GM12878 (cell line): ENCODE measurements around the gene MLN. TPM values are rescaled to one million over a fixed set of nuclear protein-coding genes. Genes with fewer than 3 reads are reported as not detected.

ENCODE experiments used
- ATAC-seq: fragments of 200-7000 bp; cut with Tn5 transposase; 3 replicates; pipeline ENCODE4 v1.9.1; 2020; ENCODE audit warnings: mild to moderate bottlenecking, moderate library complexity
- BruUV-seq: library from RNA; stranded (reverse); fragments of 400-500 nt; replicated peaks from 2 replicates; lab custom pipeline; 2021; lab: Mats Ljungman, UMichigan
- CTCF ChIA-PET: fragments of 300-600 bp; sonication (Branson Sonifier 250); formaldehyde crosslinking; extraction: SDS; loops from one replicate; lab custom pipeline; 2021; ENCODE audit warnings: inconsistent platforms; lab: Yijun Ruan, JAX
- POLR2A ChIA-PET: fragments of 350-600 bp; formaldehyde crosslinking; extraction: SDS; loops from one replicate; lab custom pipeline; 2021; ENCODE audit warnings: inconsistent platforms; lab: Charles Lee
- RAD21 ChIA-PET: fragments of 300-600 bp; sonication (Branson Sonifier 250); formaldehyde crosslinking; loops from one replicate; lab custom pipeline; 2023; ENCODE audit warnings: antibody characterized with exemption; ENCODE audit not compliant: unreplicated experiment; lab: Charles Lee
- SMC1A ChIA-PET: fragments of 300-600 bp; sonication (Branson Sonifier 250); formaldehyde crosslinking; loops from one replicate; lab custom pipeline; 2023; ENCODE audit not compliant: unreplicated experiment, uncharacterized antibody; lab: Charles Lee
- DNase-seq: peaks from one replicate; pipeline ENCODE4 v3.0.0-alpha.2; 2011; ENCODE audit warnings: low read depth, low spot score
- FAIRE-seq: peaks from 3 replicates; lab custom pipeline; 2011; peaks lifted over from hg19 to GRCh38; lab: Jason Lieb, UNC
- H2AFZ ChIP-seq: 2 replicates; pipeline ENCODE4 v1.6.0; 2011; ENCODE audit warnings: low read depth, low read length, control low read depth; ENCODE audit not compliant: control insufficient read depth
- H3K27ac ChIP-seq: 2 replicates; pipeline ENCODE4 v1.5.1; 2011; ENCODE audit warnings: control low read depth; ENCODE audit not compliant: control insufficient read depth, insufficient read depth
- H3K27me3 ChIP-seq, 2 experiments: replicated peaks in 1 of 2; 2 replicates each; pipeline versions ENCODE4 v1.6.0 to v1.6.1; 2011; ENCODE audit warnings: low read length in 1 of 2; ENCODE audit not compliant: control insufficient read depth in 2 of 2, insufficient read depth in 2 of 2
- H3K36me3 ChIP-seq, 2 experiments: 2 replicates each; pipeline ENCODE4 v1.5.1; 2011; ENCODE audit warnings: low read length in 1 of 2; ENCODE audit not compliant: control insufficient read depth in 2 of 2, insufficient read depth in 2 of 2
- H3K4me1 ChIP-seq: 2 replicates; pipeline ENCODE4 v1.6.1; 2011; ENCODE audit warnings: mild to moderate bottlenecking, low read length, moderate library complexity, mixed read lengths; ENCODE audit not compliant: control insufficient read depth, insufficient read depth
- H3K4me2 ChIP-seq: 2 replicates; pipeline ENCODE4 v1.6.0; 2011; ENCODE audit warnings: control low read depth; ENCODE audit not compliant: control insufficient read depth, insufficient read depth
- H3K4me3 ChIP-seq: fragments of 200-600 bp; sonication (generic); 2 replicates; pipeline ENCODE4 v1.5.1; 2016
- H3K79me2 ChIP-seq: 2 replicates; pipeline ENCODE4 v1.6.0; 2011; ENCODE audit warnings: low read length; ENCODE audit not compliant: control insufficient read depth, insufficient read depth
- H3K9ac ChIP-seq: 2 replicates; pipeline ENCODE4 v1.8.0; 2011; ENCODE audit warnings: low read length, control low read depth, mixed read lengths; ENCODE audit not compliant: control insufficient read depth, insufficient read depth
- H3K9me3 ChIP-seq: replicated peaks from 3 replicates; pipeline ENCODE4 v1.5.1; 2011; ENCODE audit warnings: mild to moderate bottlenecking, low read length; ENCODE audit not compliant: control insufficient read depth, insufficient read depth
- H4K20me1 ChIP-seq: 2 replicates; pipeline ENCODE4 v1.6.0; 2011; ENCODE audit not compliant: control insufficient read depth, insufficient read depth
- ATF7 ChIP-seq: fragments of 450-650 bp; IDR thresholded peaks from 2 replicates; pipeline ENCODE4 v1.6.1; 2016; ENCODE audit warnings: low read depth, mild to moderate bottlenecking
- BHLHE40 ChIP-seq, 2 experiments: fragments of 450-650 bp in 1 of 2; IDR thresholded peaks; 2 replicates each; pipeline ENCODE4 v1.6.1; 2011 to 2017; ENCODE audit warnings: low read depth in 2 of 2, borderline replicate concordance in 1 of 2, improper control_type of control experiment in 1 of 2, low read length in 1 of 2, mild to moderate bottlenecking in 1 of 2
- BMI1 ChIP-seq: fragments of 450-650 bp; IDR thresholded peaks from 2 replicates; pipeline ENCODE4 v1.6.1; 2016; ENCODE audit warnings: mild to moderate bottlenecking, moderate library complexity, borderline replicate concordance
- CBX3 ChIP-seq: fragments of 200-600 bp; sonication (generic); IDR thresholded peaks from 2 replicates; pipeline ENCODE4 v1.6.1; 2016; ENCODE audit warnings: low read depth, borderline replicate concordance
- EGR1 ChIP-seq, 2 experiments: IDR thresholded peaks; 1 replicate in 1 of 2; 2 replicates in 1 of 2; pipeline ENCODE4 v1.6.1; 2011 to 2012; ENCODE audit warnings: low read depth in 2 of 2, low read length in 2 of 2, borderline replicate concordance in 1 of 2, mild to moderate bottlenecking in 1 of 2, moderate library complexity in 1 of 2
- KDM1A ChIP-seq: fragments of 200-600 bp; sonication (generic); IDR thresholded peaks from 2 replicates; pipeline ENCODE4 v1.6.1; 2016; ENCODE audit warnings: borderline replicate concordance
- MYB ChIP-seq: fragments of 150-350 bp; IDR thresholded peaks from 2 replicates; pipeline ENCODE4 v1.6.1; 2014; ENCODE audit warnings: mild to moderate bottlenecking, low read depth, low read length, borderline replicate concordance
- POLR2AphosphoS5 ChIP-seq: IDR thresholded peaks from 2 replicates; pipeline ENCODE4 v1.6.1; 2011; ENCODE audit warnings: mild to moderate bottlenecking, low read length, inconsistent platforms
- SREBF1 ChIP-seq: IDR thresholded peaks from 2 replicates; pipeline ENCODE4 v1.6.1; 2012; ENCODE audit warnings: mild to moderate bottlenecking, low read length
- WGBS: methylation state at CpG from one replicate; pipeline ENCODE4 v1.1.6; 2016; ENCODE audit warnings: low lambda C conversion rate; ENCODE audit not compliant: insufficient replicate concordance, insufficient coverage; ENCODE audit errors: missing lambda C conversion rate; 5-methylcytosine and 5-hydroxymethylcytosine counted together
- in situ Hi-C: fragments of 300-500 bp; cut with MboI; formaldehyde crosslinking; loops from 9 replicates; pipeline ENCODE4 v1.14.3; 2018; ENCODE audit warnings: mixed read lengths
- intact Hi-C: fragments of 100-400 bp; cut with micrococcal nuclease; formaldehyde crosslinking; loops from one replicate; pipeline ENCODE4 v1.14.2; 2022; ENCODE audit not compliant: unreplicated experiment
- polyA plus RNA-seq, 11 experiments: library from polyadenylated mRNA; depleted of rRNA in 4 of 11; unstranded in 6 of 11; stranded (reverse) in 5 of 11; fragments of >200 nt; fragmentation: Nextera tagmentation in 4 of 11; fragmentation: Illumina TruSeq in 1 of 11; extraction: Ambion mirVana in 4 of 11; extraction: Trizol in 1 of 11; gene quantifications; 1 replicate in 1 of 11; 2 replicates in 10 of 11; pipeline versions ENCODE4 v1.2.1 to v1.2.3, GENCODE V29; 2011 to 2016; ENCODE audit warnings: inconsistent platforms in 2 of 11, missing spikeins in 2 of 11, low read depth in 1 of 11
- total RNA-seq, 4 experiments: library from RNA; depleted of rRNA in 3 of 4; stranded (reverse); fragments of >200 nt in 3 of 4; fragmentation: Illumina TruSeq in 1 of 4; extraction: Trizol in 1 of 4; gene quantifications; 2 replicates each; pipeline versions ENCODE4 v1.2.1 to v1.2.3, GENCODE V29; 2013 to 2021
- TF ChIP-seq, protein P1 (sequence below): IDR thresholded peaks from 2 replicates; pipeline ENCODE4 v1.6.1; 2012; ENCODE audit warnings: low read depth, low read length, improper control_type of control experiment
- TF ChIP-seq, protein P2 (sequence below): IDR thresholded peaks from 2 replicates; pipeline ENCODE4 v1.6.1; 2011; ENCODE audit warnings: borderline replicate concordance, low read depth, mild to moderate bottlenecking, moderate library complexity, low read length; ENCODE audit not compliant: insufficient read depth, poor library complexity, severe bottlenecking
- TF ChIP-seq, protein P3 (sequence below): IDR thresholded peaks from 2 replicates; pipeline ENCODE4 v1.6.1; 2012; ENCODE audit warnings: low read length, inconsistent platforms

MLN gene
- total and polyA plus RNA-seq, 10 of the 15 experiments (the other 5 are each of a cell fraction or from before 2014, with no cell fraction given) = not detected

DNA sequence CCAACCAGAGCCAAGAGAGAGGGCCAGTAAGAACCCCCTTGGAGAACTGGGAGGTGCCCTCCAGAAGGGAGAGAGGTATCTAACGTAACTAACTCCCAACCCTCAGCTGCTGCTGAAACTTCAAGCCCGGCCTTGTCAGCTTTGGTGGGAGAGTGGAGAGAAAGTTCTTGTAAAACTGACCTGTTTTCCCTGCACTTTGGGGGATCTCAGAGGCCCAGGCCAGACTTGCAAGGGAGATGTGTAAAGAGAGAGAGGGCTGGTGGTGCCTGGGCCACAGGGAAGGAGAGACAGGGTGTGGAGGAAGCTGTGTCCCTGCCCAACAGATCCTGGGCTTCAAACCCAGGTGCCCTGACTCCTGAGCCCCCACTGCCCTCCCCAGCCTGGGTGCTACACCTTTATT, 39.8 kb downstream of the MLN start:
- Histone ChIP-seq H3K9me3 (no peaks in the 10 kb centered on the region), H3K79me2 (no peaks in the 10 kb centered on the region), H3K9ac (no peak overlapping the region), H3K36me3 (no peaks in the 10 kb centered on the region), H4K20me1 (no peaks in the 10 kb centered on the region), H3K27me3 (no peaks in the 10 kb centered on the region; a peak in 1 of 4 replicates), H2AFZ (no peak overlapping the region), H3K4me3 (no peak overlapping the region), H3K4me1 (no peaks in the 10 kb centered on the region; the same call in 1 of the 2 replicates), H3K4me2 (no peak overlapping the region), H3K27ac (no peak overlapping the region)
- ChIA-PET SMC1A (no interaction called here), POLR2A (no interaction called here), CTCF (interaction anchor here (1.2 to 1.4 kb wide), 2 partner anchors 20 to 53 kb away, joined by 3 read pairs; partner anchors contain the start of gene UQCC2), RAD21 (no interaction called here)
- ATAC-seq (no peak), FAIRE-seq (no peak), DNase-seq (no peak)
- intact Hi-C loops = no loop called here
- WGBS = 0% methylated on average over 2 of the region's 2 CpGs
- TF ChIP-seq KDM1A (no peak), POLR2AphosphoS5 (no peak), EGR1 (IDR thresholded peaks at IDR 0.05; ENCODE audit: borderline replicate concordance in 1 of 2, low read depth in 2 of 2, low read length in 2 of 2) (no peak), BHLHE40 (IDR thresholded peaks at IDR 0.05; ENCODE audit: borderline replicate concordance in 1 of 2, low read depth in 2 of 2, low read length in 1 of 2) (no peak)
- in situ Hi-C loops = no loop called here
- no TSS peak for BruUV-seq

DNA sequence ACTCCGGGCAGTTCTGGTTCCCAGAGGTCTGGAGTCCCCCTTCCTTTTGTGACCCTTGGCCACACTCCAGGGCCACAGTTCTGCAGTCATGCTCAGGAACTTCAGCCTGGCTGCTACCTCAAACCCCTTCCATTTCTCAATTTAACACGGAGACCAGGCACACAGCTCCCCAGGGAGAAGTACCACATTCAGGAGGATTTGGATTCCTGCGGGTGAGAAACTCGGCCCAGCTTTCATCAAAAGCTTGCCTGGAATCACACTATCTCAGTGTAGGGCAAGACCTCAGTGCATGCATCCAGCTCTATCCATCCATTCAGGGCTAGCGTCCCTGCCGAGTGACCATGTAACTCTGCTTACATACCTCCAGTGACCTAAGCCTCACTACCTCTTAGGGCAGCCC, 40.3 kb downstream of the MLN start:
- H3K27ac ChIP-seq = no peak overlapping the region
- H3K79me2 ChIP-seq = no peaks in the 10 kb centered on the region
- WGBS = 26% methylated on average over 6 of the region's 6 CpGs
- ATAC-seq = no peak
- H3K4me3 ChIP-seq = no peak overlapping the region
- H4K20me1 ChIP-seq = no peaks in the 10 kb centered on the region
- ChIA-PET CTCF (interaction anchor here (1.2 to 4.0 kb wide), 3 partner anchors 19 to 178 kb away, joined by 3 to 15 read pairs (median 3); partner anchors contain the start of gene UQCC2), RAD21 (no interaction called here), POLR2A (no interaction called here), SMC1A (no interaction called here)
- in situ Hi-C loops = no loop called here
- H3K9ac ChIP-seq = no peak overlapping the region
- no peaks in the 10 kb centered on the region; a peak in 1 of 4 replicates for H3K27me3 ChIP-seq
- DNase-seq = no peak
- intact Hi-C loops = no loop called here
- no peak overlapping the region for H2AFZ ChIP-seq
- no peaks in the 10 kb centered on the region for H3K9me3 ChIP-seq
- FAIRE-seq = no peak
- no peak overlapping the region for H3K4me2 ChIP-seq
- BruUV-seq = no TSS peak
- H3K36me3 ChIP-seq = no peaks in the 10 kb centered on the region
- H3K4me1 ChIP-seq = no peaks in the 10 kb centered on the region
- TF ChIP-seq, protein P1, sequence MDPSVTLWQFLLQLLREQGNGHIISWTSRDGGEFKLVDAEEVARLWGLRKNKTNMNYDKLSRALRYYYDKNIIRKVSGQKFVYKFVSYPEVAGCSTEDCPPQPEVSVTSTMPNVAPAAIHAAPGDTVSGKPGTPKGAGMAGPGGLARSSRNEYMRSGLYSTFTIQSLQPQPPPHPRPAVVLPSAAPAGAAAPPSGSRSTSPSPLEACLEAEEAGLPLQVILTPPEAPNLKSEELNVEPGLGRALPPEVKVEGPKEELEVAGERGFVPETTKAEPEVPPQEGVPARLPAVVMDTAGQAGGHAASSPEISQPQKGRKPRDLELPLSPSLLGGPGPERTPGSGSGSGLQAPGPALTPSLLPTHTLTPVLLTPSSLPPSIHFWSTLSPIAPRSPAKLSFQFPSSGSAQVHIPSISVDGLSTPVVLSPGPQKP = no peak
- TF ChIP-seq, protein P2, sequence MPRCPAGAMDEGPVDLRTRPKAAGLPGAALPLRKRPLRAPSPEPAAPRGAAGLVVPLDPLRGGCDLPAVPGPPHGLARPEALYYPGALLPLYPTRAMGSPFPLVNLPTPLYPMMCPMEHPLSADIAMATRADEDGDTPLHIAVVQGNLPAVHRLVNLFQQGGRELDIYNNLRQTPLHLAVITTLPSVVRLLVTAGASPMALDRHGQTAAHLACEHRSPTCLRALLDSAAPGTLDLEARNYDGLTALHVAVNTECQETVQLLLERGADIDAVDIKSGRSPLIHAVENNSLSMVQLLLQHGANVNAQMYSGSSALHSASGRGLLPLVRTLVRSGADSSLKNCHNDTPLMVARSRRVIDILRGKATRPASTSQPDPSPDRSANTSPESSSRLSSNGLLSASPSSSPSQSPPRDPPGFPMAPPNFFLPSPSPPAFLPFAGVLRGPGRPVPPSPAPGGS = no peak
- TF ChIP-seq SREBF1 = no peak
- TF ChIP-seq BMI1 = no peak
- TF ChIP-seq MYB = no peak
- TF ChIP-seq CBX3 = no peak
- TF ChIP-seq, protein P3, sequence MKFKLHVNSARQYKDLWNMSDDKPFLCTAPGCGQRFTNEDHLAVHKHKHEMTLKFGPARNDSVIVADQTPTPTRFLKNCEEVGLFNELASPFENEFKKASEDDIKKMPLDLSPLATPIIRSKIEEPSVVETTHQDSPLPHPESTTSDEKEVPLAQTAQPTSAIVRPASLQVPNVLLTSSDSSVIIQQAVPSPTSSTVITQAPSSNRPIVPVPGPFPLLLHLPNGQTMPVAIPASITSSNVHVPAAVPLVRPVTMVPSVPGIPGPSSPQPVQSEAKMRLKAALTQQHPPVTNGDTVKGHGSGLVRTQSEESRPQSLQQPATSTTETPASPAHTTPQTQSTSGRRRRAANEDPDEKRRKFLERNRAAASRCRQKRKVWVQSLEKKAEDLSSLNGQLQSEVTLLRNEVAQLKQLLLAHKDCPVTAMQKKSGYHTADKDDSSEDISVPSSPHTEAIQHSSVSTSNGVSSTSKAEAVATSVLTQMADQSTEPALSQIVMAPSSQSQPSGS = no peak
- no peak for TF ChIP-seq ATF7
